OCI-LY3 (cell line): ENCODE data around the gene GRM8.

Source experiments
- EZH2phosphoT487 ChIP-seq: fragments of 200-600 bp; shearing (Covaris generic); IDR thresholded peaks from 2 replicates; pipeline ENCODE4 v1.6.1; 2018; ENCODE audit warnings: antibody characterized with exemption, mixed run types, low read depth
- TF ChIP-seq, protein P1 (sequence below): fragments of 200-600, 300-600 bp; sonication (generic); IDR thresholded peaks from 2 replicates; pipeline ENCODE4 v1.5.1; 2014; ENCODE audit warnings: antibody characterized with exemption, low read length, low read depth

DNA sequence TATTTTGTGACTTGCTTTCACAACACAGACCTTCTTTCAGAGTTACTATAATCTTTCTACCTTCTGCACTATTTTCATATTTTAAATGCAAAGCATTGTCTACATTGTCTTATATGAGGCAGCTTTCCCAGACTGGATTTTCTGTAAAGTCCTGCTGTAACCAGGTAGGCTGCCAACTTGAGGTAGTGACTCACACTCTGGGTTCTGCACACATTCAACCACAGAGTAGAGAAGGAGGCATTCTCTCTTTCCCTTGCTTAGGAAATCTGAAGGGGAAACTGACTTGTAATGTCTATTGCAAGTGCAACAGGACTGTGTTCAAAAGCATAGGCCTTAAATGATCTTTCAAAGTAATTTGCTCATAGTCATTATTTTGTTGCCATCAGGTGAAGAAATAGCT lies 461.4 kb downstream of the GRM8 start:
- TF ChIP-seq, protein P1, sequence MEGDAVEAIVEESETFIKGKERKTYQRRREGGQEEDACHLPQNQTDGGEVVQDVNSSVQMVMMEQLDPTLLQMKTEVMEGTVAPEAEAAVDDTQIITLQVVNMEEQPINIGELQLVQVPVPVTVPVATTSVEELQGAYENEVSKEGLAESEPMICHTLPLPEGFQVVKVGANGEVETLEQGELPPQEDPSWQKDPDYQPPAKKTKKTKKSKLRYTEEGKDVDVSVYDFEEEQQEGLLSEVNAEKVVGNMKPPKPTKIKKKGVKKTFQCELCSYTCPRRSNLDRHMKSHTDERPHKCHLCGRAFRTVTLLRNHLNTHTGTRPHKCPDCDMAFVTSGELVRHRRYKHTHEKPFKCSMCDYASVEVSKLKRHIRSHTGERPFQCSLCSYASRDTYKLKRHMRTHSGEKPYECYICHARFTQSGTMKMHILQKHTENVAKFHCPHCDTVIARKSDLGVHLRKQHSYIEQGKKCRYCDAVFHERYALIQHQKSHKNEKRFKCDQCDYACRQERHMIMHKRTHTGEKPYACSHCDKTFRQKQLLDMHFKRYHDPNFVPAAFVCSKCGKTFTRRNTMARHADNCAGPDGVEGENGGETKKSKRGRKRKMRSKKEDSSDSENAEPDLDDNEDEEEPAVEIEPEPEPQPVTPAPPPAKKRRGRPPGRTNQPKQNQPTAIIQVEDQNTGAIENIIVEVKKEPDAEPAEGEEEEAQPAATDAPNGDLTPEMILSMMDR, result no peak
- no peak for TF ChIP-seq EZH2phosphoT487
